IMR-90 (cell line): ENCODE data around the gene DSP. TPM values are rescaled to one million over a fixed set of nuclear protein-coding genes. Genes with fewer than 3 reads are reported as not detected.

ENCODE experiments used
- ATAC-seq: fragments of 200-7000 bp; cut with Tn5 transposase; 2 replicates; pipeline ENCODE4 v1.9.1; 2020; ENCODE audit warnings: low read depth, mild to moderate bottlenecking, moderate library complexity
- BruUV-seq: library from RNA; stranded (reverse); fragments of 400-500 nt; replicated peaks from 2 replicates; lab custom pipeline; 2021; lab: Mats Ljungman, UMichigan
- CTCF ChIA-PET: fragments of 300-600 bp; formaldehyde crosslinking; extraction: SDS; loops from one replicate; lab custom pipeline; 2021; ENCODE audit warnings: antibody characterized with exemption; lab: Yijun Ruan, JAX
- POLR2A ChIA-PET: fragments of 300-600 bp; sonication (Branson Sonifier 250); formaldehyde crosslinking; loops from one replicate; lab custom pipeline; 2022; ENCODE audit warnings: antibody characterized with exemption; ENCODE audit not compliant: unreplicated experiment; lab: Charles Lee
- DNase-seq: peaks from one replicate; pipeline ENCODE4 v3.0.0; 2013
- H2AFZ ChIP-seq: replicated peaks from 2 replicates; pipeline ENCODE3; 2013; ENCODE audit warnings: low read length, mild to moderate bottlenecking; ENCODE audit not compliant: poor library complexity
- H2AK5ac ChIP-seq: 2 replicates; pipeline ENCODE4 v1.6.1; 2013; ENCODE audit warnings: low read depth, low read length, inconsistent platforms
- H2AK9ac ChIP-seq: replicated peaks from 2 replicates; pipeline ENCODE3; 2013; ENCODE audit warnings: mild to moderate bottlenecking, low read depth, low read length, moderate library complexity; ENCODE audit not compliant: poor library complexity
- H2BK120ac ChIP-seq: 2 replicates; pipeline ENCODE4 v1.6.1; 2013; ENCODE audit warnings: low read depth, low read length, inconsistent platforms
- H2BK15ac ChIP-seq: 3 replicates; pipeline ENCODE4 v1.6.1; 2013; ENCODE audit warnings: low read depth, low read length, inconsistent platforms
- H2BK20ac ChIP-seq: 2 replicates; pipeline ENCODE4 v1.6.1; 2013; ENCODE audit warnings: low read depth, mild to moderate bottlenecking, inconsistent platforms, low read length, moderate library complexity
- H2BK5ac ChIP-seq: 2 replicates; pipeline ENCODE4 v1.6.1; 2013; ENCODE audit warnings: mild to moderate bottlenecking, low read depth, low read length, inconsistent platforms; ENCODE audit not compliant: poor library complexity, severe bottlenecking
- H3K14ac ChIP-seq: replicated peaks from 2 replicates; pipeline ENCODE4 v1.6.1; 2013; ENCODE audit warnings: low read depth, low read length, inconsistent platforms
- H3K18ac ChIP-seq: 2 replicates; pipeline ENCODE4 v1.6.1; 2013; ENCODE audit warnings: low read depth, low read length, control low read depth
- H3K23ac ChIP-seq: 2 replicates; pipeline ENCODE4 v1.6.1; 2013; ENCODE audit warnings: low read depth, low read length, inconsistent platforms
- H3K27ac ChIP-seq: 2 replicates; pipeline ENCODE4 v1.5.1; 2013; ENCODE audit warnings: mild to moderate bottlenecking, control low read depth, low read length; ENCODE audit not compliant: insufficient read depth
- H3K27me3 ChIP-seq: 2 replicates; pipeline ENCODE4 v1.6.1; 2013; ENCODE audit warnings: low read length; ENCODE audit not compliant: control insufficient read depth, insufficient read depth
- H3K36me3 ChIP-seq: 2 replicates; pipeline ENCODE4 v1.6.1; 2013; ENCODE audit warnings: low read length, mixed read lengths; ENCODE audit not compliant: control insufficient read depth, insufficient read depth
- H3K4ac ChIP-seq: 2 replicates; pipeline ENCODE4 v1.6.1; 2013; ENCODE audit warnings: low read depth, low read length, inconsistent platforms
- H3K4me1 ChIP-seq: 2 replicates; pipeline ENCODE4 v1.6.1; 2013; ENCODE audit warnings: low read length, mixed read lengths; ENCODE audit not compliant: control insufficient read depth, insufficient read depth
- H3K4me2 ChIP-seq: 2 replicates; pipeline ENCODE4 v1.6.1; 2013; ENCODE audit warnings: low read depth, mild to moderate bottlenecking, control low read depth, low read length, moderate library complexity
- H3K4me3 ChIP-seq: 2 replicates; pipeline ENCODE4 v1.5.1; 2013; ENCODE audit warnings: low read depth, mild to moderate bottlenecking, control low read depth, low read length, moderate library complexity; ENCODE audit not compliant: insufficient read depth
- H3K56ac ChIP-seq: 2 replicates; pipeline ENCODE4 v1.6.1; 2013; ENCODE audit warnings: low read length, inconsistent platforms; ENCODE audit not compliant: insufficient read depth; ENCODE audit errors: extremely low read depth
- H3K79me1 ChIP-seq, 2 experiments: 2 replicates each; pipeline ENCODE4 v1.6.1; 2013; ENCODE audit warnings: low read length in 2 of 2, inconsistent platforms in 1 of 2, low read depth in 1 of 2
- H3K9ac ChIP-seq: 2 replicates; pipeline ENCODE4 v1.6.1; 2013; ENCODE audit warnings: low read depth, low read length, control low read depth
- H3K9me1 ChIP-seq: 2 replicates; pipeline ENCODE4 v1.6.1; 2013; ENCODE audit warnings: low read length, inconsistent platforms; ENCODE audit not compliant: insufficient read depth
- H3K9me3 ChIP-seq: 2 replicates; pipeline ENCODE4 v1.6.1; 2013; ENCODE audit warnings: low read length; ENCODE audit not compliant: control insufficient read depth, insufficient read depth
- H4K20me1 ChIP-seq: 2 replicates; pipeline ENCODE4 v1.6.1; 2013; ENCODE audit warnings: low read length, inconsistent platforms; ENCODE audit not compliant: insufficient read depth
- H4K5ac ChIP-seq: 2 replicates; pipeline ENCODE4 v1.6.1; 2013; ENCODE audit warnings: mild to moderate bottlenecking, low read depth, low read length, control low read depth
- H4K8ac ChIP-seq, 2 experiments: 2 replicates each; pipeline ENCODE4 v1.6.1; 2013; ENCODE audit warnings: low read depth in 2 of 2, low read length in 2 of 2, control low read depth in 1 of 2, inconsistent platforms in 1 of 2
- H4K91ac ChIP-seq: 2 replicates; pipeline ENCODE4 v1.6.1; 2013; ENCODE audit warnings: low read depth, low read length, inconsistent platforms; ENCODE audit not compliant: insufficient read depth
- CEBPB ChIP-seq: IDR thresholded peaks from 2 replicates; pipeline ENCODE4 v1.6.1; 2012; ENCODE audit warnings: low read depth, low read length, improper control_type of control experiment
- CHD1 ChIP-seq: IDR thresholded peaks from 2 replicates; pipeline ENCODE4 v1.6.1; 2012; ENCODE audit warnings: low read depth, low read length, improper control_type of control experiment
- FOS ChIP-seq: fragments of 150-350 bp; IDR thresholded peaks from 2 replicates; pipeline ENCODE4 v1.6.1; 2016; ENCODE audit warnings: low read depth, low read length
- MAFK ChIP-seq: IDR thresholded peaks from 2 replicates; pipeline ENCODE4 v1.6.1; 2012; ENCODE audit warnings: low read depth, low read length, improper control_type of control experiment
- RAD21 ChIP-seq: IDR thresholded peaks from 2 replicates; pipeline ENCODE4 v1.6.1; 2012; ENCODE audit warnings: low read length, improper control_type of control experiment
- RFX5 ChIP-seq: IDR thresholded peaks from 2 replicates; pipeline ENCODE4 v1.8.0; 2012; ENCODE audit warnings: low read depth, mild to moderate bottlenecking, low read length, moderate library complexity
- WGBS, 2 experiments: methylation state at CpG; one replicate each; pipeline versions ENCODE4 v1.1.5 to v1.1.7; 2013; ENCODE audit warnings: missing lambda C conversion rate in 2 of 2; ENCODE audit not compliant: insufficient read length in 1 of 2; ENCODE audit errors: extremely low coverage in 2 of 2; 5-methylcytosine and 5-hydroxymethylcytosine counted together
- dilution Hi-C: fragments of 300-500 bp; cut with HindIII; formaldehyde crosslinking; loops from one replicate; pipeline ENCODE4 v1.14.3; 2018; ENCODE audit warnings: low sequenced_read_pairs; ENCODE audit not compliant: unreplicated experiment
- in situ Hi-C: fragments of 300-500 bp; cut with MboI; formaldehyde crosslinking; loops from 3 replicates; pipeline ENCODE4 v1.14.3; 2019; ENCODE audit warnings: low sequenced_read_pairs, inconsistent platforms, mixed read lengths
- intact Hi-C: fragments of 100-400 bp; cut with micrococcal nuclease; formaldehyde crosslinking; loops from 2 replicates; pipeline ENCODE4 v1.10.0; 2022
- polyA plus RNA-seq, 3 experiments: library from polyadenylated mRNA; depleted of rRNA; stranded (reverse); fragments of >200 nt; gene quantifications; 2 replicates each; pipeline ENCODE4 v1.2.3, GENCODE V29; 2012; ENCODE audit warnings: low replicate concordance in 1 of 3
- total RNA-seq: library from RNA; depleted of rRNA; stranded (reverse); fragments of >200 nt; gene quantifications from 2 replicates; pipeline ENCODE4 v1.2.3, GENCODE V29; 2012

DSP gene
- total and polyA plus RNA-seq, 2 of the 4 experiments (the other 2 are of a cell fraction) = 7.1 to 20.1 TPM

- H3K36me3 ChIP-seq = no peaks in the 10 kb centered on the region
- H3K9me1 ChIP-seq = no peaks in the 10 kb centered on the region
- no peaks in the 10 kb centered on the region for H4K20me1 ChIP-seq
- H2BK5ac ChIP-seq = no peak overlapping the region
- dilution Hi-C loops (no loop called here), intact Hi-C loops (no loop called here), in situ Hi-C loops (no loop called here)
- peaks cover 4% of the 10 kb centered on the region for H3K27me3 ChIP-seq
- H3K56ac ChIP-seq = no peak overlapping the region
- no peak overlapping the region for H4K8ac ChIP-seq
- H3K4me2 ChIP-seq = no peak overlapping the region
- ChIA-PET POLR2A (no interaction called here), CTCF (no interaction called here)
- no peak overlapping the region for H3K4ac ChIP-seq
- H3K9ac ChIP-seq = no peak overlapping the region
- no peak overlapping the region for H4K5ac ChIP-seq
- no peak overlapping the region for H2AK5ac ChIP-seq
- ATAC-seq (peak; percentile 44; the same call in 1 of the 2 replicates), DNase-seq (peak; percentile 62)
- H2BK120ac ChIP-seq = no peak overlapping the region
- no peak overlapping the region for H2BK15ac ChIP-seq
- no TSS peak for BruUV-seq
- H3K27ac ChIP-seq = no peak overlapping the region
- WGBS, 2 experiments = no CpG with 5 or more reads among the region's 2 CpGs
- no peaks in the 10 kb centered on the region for H3K9me3 ChIP-seq
- no peak overlapping the region for H3K23ac ChIP-seq
- no peak overlapping the region for H3K4me3 ChIP-seq
- no peak overlapping the region for H4K91ac ChIP-seq
- H2AFZ ChIP-seq = no peak overlapping the region
- no peak overlapping the region for H2AK9ac ChIP-seq
- TF ChIP-seq CHD1 (no peak), CEBPB (no peak), RAD21 (no peak), RFX5 (no peak), MAFK (no peak), FOS (no peak)
- no peak overlapping the region for H3K14ac ChIP-seq
- no peaks in the 10 kb centered on the region for H3K79me1 ChIP-seq
- no peak overlapping the region for H3K18ac ChIP-seq
- no peak overlapping the region for H2BK20ac ChIP-seq
- no peaks in the 10 kb centered on the region; the same call in 1 of the 2 replicates for H3K4me1 ChIP-seq
Measured at GRCh38 chr6:7512320-7512719, 29.2 kb upstream of the DSP start.
